Type B pancreatic cell (in vitro differentiated cells): ENCODE data around the gene POLR2I. TPM values are rescaled to one million over a fixed set of nuclear protein-coding genes. Genes with fewer than 3 reads are reported as not detected.

Source experiments
- DNase-seq: peaks from one replicate; pipeline ENCODE4 v3.0.0; 2021; ENCODE audit warnings: mixed read lengths; ENCODE audit not compliant: unreplicated experiment; ENCODE audit errors: extremely low spot score
- H3K27ac Mint-ChIP-seq: 2 replicates; pipeline ENCODE4 v1.8.0; 2021; ENCODE audit warnings: mild to moderate bottlenecking, mixed read lengths
- H3K27me3 Mint-ChIP-seq: 2 replicates; pipeline ENCODE4 v1.8.0; 2021; ENCODE audit warnings: mixed read lengths
- H3K36me3 Mint-ChIP-seq: 2 replicates; pipeline ENCODE4 v1.8.0; 2021; ENCODE audit warnings: mixed read lengths
- H3K4me1 Mint-ChIP-seq: one replicate; pipeline ENCODE4 v1.8.0; 2021; ENCODE audit warnings: mixed read lengths; ENCODE audit not compliant: unreplicated experiment
- H3K4me3 Mint-ChIP-seq: 2 replicates; pipeline ENCODE4 v1.8.0; 2021; ENCODE audit warnings: mild to moderate bottlenecking, mixed read lengths
- H3K9me3 Mint-ChIP-seq: 2 replicates; pipeline ENCODE4 v1.8.0; 2021; ENCODE audit warnings: mixed read lengths
- total RNA-seq: library from RNA; stranded (reverse); gene quantifications from 2 replicates; pipeline ENCODE4 v1.2.1, GENCODE V29; 2021; ENCODE audit warnings: low replicate concordance
- TF ChIP-seq, protein P1 (sequence below): fragments of 200-600 bp; sonication (generic); conservative IDR thresholded peaks from 2 replicates; pipeline ENCODE4 v1.5.0; 2021; ENCODE audit warnings: antibody characterized with exemption, mild to moderate bottlenecking

POLR2I gene
- total RNA-seq, 1 donor from 2014 or later: 81.7 TPM

DNA sequence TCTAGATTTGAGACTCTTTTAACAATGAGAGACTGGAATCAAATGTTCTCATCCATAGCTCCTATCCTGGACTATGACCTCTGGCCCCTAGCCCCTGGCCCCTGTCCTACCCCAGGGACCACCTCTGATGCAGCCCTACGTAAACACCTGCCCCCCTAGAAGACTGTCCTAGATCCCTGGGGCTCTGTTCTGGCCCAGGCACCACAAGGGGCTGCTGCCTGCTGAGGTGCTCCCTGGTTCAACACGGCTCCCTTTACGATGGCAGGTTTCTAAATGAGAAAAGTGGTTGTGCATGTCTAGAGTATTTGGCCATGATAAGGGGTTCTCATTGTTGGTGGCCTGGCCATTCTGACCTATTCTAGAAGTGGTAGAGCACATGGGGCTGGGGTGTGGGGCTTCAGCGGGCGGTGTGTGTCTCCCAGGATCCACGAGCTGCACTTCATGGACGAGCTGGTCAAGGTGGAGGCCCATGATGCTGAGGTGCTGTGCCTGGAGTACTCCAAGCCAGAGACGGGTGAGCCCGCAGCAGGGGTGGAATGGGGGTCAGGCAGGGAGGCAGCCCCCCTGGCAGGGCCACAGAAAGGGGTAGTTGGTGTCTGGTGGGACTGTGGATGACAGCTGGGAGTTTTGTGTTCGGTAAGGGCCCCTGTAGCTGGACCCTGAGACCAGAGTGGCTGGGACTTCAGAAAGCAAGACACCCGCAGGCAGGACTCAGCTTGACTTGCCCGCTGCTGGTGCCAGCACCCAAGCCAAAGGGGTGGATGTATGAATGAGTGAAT, 30.3 kb downstream of the POLR2I start:
- DNase-seq: no peak
- Mint-ChIP-seq H3K27me3 (no peaks in the 10 kb centered on the region), H3K9me3 (no peaks in the 10 kb centered on the region), H3K27ac (no peak overlapping the region), H3K4me1 (no peaks in the 10 kb centered on the region), H3K4me3 (no peak overlapping the region), H3K36me3 (peaks cover 3% of the 10 kb centered on the region)
- TF ChIP-seq, protein P1, sequence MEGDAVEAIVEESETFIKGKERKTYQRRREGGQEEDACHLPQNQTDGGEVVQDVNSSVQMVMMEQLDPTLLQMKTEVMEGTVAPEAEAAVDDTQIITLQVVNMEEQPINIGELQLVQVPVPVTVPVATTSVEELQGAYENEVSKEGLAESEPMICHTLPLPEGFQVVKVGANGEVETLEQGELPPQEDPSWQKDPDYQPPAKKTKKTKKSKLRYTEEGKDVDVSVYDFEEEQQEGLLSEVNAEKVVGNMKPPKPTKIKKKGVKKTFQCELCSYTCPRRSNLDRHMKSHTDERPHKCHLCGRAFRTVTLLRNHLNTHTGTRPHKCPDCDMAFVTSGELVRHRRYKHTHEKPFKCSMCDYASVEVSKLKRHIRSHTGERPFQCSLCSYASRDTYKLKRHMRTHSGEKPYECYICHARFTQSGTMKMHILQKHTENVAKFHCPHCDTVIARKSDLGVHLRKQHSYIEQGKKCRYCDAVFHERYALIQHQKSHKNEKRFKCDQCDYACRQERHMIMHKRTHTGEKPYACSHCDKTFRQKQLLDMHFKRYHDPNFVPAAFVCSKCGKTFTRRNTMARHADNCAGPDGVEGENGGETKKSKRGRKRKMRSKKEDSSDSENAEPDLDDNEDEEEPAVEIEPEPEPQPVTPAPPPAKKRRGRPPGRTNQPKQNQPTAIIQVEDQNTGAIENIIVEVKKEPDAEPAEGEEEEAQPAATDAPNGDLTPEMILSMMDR: no peak

DNA sequence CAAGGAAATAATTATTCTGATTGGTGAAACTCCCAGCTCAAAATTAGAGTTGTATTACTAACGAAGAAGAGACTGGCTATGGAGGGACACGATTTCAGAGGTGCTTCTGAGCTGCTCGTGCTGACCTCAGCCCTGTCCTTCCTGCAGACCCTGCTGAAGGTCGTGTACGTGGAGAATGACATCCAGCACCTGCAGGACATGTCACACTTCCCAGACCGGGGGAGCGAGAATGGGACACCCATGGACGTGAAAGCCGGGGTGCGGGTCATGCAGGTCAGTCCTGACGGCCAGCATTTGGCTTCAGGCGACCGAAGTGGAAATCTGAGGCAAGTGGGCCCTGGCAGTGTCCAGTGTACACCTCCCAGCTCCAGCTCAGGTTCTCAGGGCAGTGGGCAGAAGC, 31.8 kb downstream of the POLR2I start:
- Mint-ChIP-seq H3K9me3 (no peaks in the 10 kb centered on the region), H3K27me3 (no peaks in the 10 kb centered on the region), H3K4me1 (no peaks in the 10 kb centered on the region), H3K36me3 (peaks cover 3% of the 10 kb centered on the region), H3K27ac (no peak overlapping the region), H3K4me3 (no peak overlapping the region)
- TF ChIP-seq, protein P1: no peak
- no peak for DNase-seq

DNA sequence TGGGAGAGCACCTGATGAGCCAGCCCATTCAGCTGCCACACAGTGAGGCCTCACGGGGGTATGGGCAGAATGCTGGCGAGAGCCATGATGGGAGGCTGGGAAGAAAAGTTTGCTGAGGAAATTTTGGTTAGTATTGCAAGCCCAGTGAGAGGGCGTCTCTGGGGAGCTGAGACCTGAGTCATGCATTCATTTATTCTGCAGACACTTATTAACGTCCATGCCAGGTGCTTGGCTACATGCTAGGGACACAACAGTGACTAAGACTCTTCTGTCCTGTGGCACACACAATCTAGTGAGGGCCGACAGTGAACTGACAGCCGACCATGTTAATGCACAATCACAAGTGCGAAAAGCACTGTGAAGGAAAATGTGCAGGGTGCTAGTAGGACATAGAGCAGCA, 32.8 kb downstream of the POLR2I start:
- Mint-ChIP-seq H3K9me3 (no peaks in the 10 kb centered on the region), H3K27me3 (no peaks in the 10 kb centered on the region), H3K36me3 (peaks cover 3% of the 10 kb centered on the region), H3K27ac (no peak overlapping the region), H3K4me3 (no peak overlapping the region), H3K4me1 (no peaks in the 10 kb centered on the region)
- DNase-seq: no peak
- TF ChIP-seq, protein P1: no peak

DNA sequence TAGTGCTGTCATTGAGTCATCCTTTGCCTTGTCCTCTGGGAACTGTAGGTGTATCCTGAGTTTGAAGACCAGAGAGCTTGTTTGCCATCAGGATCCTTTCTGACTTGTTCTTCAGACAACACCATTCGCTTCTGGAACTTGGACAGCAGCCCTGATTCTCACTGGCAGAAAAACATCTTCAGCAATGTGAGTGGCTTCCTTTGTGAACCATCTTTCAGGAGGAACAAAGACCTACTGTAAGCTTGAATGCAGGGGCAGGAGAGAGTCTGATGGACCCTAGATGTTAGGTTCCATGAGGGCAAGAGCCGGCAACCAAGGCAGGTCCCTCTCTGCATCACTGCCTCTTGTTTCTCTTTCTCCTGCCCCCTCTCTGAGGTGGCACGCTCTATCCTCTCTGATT, 33.3 kb downstream of the POLR2I start:
- no peak for DNase-seq
- H3K9me3 Mint-ChIP-seq: no peaks in the 10 kb centered on the region
- H3K36me3 Mint-ChIP-seq: peaks cover 3% of the 10 kb centered on the region
- H3K4me1 Mint-ChIP-seq: no peaks in the 10 kb centered on the region
- no peak overlapping the region for H3K4me3 Mint-ChIP-seq
- no peak overlapping the region for H3K27ac Mint-ChIP-seq
- TF ChIP-seq, protein P1: no peak
- no peaks in the 10 kb centered on the region for H3K27me3 Mint-ChIP-seq

DNA sequence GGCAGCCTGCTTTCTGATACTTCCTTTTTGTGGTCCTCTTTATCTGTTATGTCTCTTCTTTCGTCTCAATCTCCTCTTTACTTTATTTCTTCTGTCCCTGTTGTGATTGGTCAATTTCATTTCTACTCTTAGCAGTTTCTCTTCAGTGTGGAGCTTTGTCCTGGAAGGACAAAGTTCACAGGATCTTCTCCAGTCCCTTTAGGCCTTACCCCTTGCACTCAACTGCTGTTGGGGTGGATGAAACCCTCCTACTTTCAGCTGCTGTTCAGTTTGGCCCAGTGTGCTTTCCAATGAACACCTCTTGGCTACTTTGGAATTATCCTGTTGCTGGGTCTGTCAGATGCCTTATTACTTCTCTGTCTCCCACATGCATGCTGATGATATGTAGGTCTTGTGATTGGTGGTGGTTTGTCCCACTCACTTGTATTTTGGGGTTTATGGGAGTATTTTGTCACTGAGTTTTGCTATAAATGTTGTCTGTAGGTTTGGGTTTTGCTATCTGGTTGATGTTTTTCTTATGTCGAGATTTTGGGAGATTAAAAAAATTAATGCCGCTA, 35.2 kb downstream of the POLR2I start:
- Mint-ChIP-seq H3K4me1 (no peaks in the 10 kb centered on the region), H3K27me3 (no peaks in the 10 kb centered on the region), H3K27ac (no peak overlapping the region), H3K9me3 (no peaks in the 10 kb centered on the region), H3K4me3 (no peak overlapping the region), H3K36me3 (peaks cover 6% of the 10 kb centered on the region)
- no peak for DNase-seq
- TF ChIP-seq, protein P1: no peak
